Osteocyte (in vitro differentiated cells): Measurements from ENCODE around the gene MGAT5. TPM values are rescaled to one million over a fixed set of nuclear protein-coding genes. Genes with fewer than 3 reads are reported as not detected.

Experiments
- DNase-seq: peaks from one replicate; pipeline ENCODE4 v3.0.0; 2021; ENCODE audit warnings: mixed read lengths; ENCODE audit not compliant: unreplicated experiment; ENCODE audit errors: extremely low spot score
- H3K27ac Mint-ChIP-seq: one replicate; pipeline ENCODE4 v1.8.0; 2021; ENCODE audit warnings: mild to moderate bottlenecking, mixed read lengths; ENCODE audit not compliant: unreplicated experiment
- H3K27me3 Mint-ChIP-seq: one replicate; pipeline ENCODE4 v1.8.0; 2021; ENCODE audit warnings: mixed read lengths; ENCODE audit not compliant: unreplicated experiment
- H3K36me3 Mint-ChIP-seq: one replicate; pipeline ENCODE4 v1.8.0; 2021; ENCODE audit warnings: mixed read lengths; ENCODE audit not compliant: unreplicated experiment
- H3K4me1 Mint-ChIP-seq: one replicate; pipeline ENCODE4 v1.8.0; 2021; ENCODE audit warnings: mixed read lengths; ENCODE audit not compliant: unreplicated experiment
- H3K4me3 Mint-ChIP-seq: one replicate; pipeline ENCODE4 v1.8.0; 2021; ENCODE audit warnings: mild to moderate bottlenecking, moderate library complexity, mixed read lengths; ENCODE audit not compliant: unreplicated experiment
- H3K9me3 Mint-ChIP-seq: one replicate; pipeline ENCODE4 v1.8.0; 2021; ENCODE audit warnings: mixed read lengths; ENCODE audit not compliant: unreplicated experiment
- total RNA-seq: library from RNA; stranded (reverse); gene quantifications from 2 replicates; pipeline ENCODE4 v1.2.1, GENCODE V29; 2021
- TF ChIP-seq, protein P1 (sequence below): fragments of 200-600 bp; sonication (generic); IDR thresholded peaks from 2 replicates; pipeline ENCODE4 v1.5.0; 2021; ENCODE audit warnings: antibody characterized with exemption, mild to moderate bottlenecking, moderate library complexity

MGAT5 gene
- total RNA-seq, 1 donor from 2014 or later = 22.6 TPM

- peaks cover 3% of the 10 kb centered on the region for H3K4me1 Mint-ChIP-seq
- no peaks in the 10 kb centered on the region for H3K27me3 Mint-ChIP-seq
- no peak overlapping the region for H3K27ac Mint-ChIP-seq
- no peak for DNase-seq
- no peaks in the 10 kb centered on the region for H3K36me3 Mint-ChIP-seq
- TF ChIP-seq, protein P1, sequence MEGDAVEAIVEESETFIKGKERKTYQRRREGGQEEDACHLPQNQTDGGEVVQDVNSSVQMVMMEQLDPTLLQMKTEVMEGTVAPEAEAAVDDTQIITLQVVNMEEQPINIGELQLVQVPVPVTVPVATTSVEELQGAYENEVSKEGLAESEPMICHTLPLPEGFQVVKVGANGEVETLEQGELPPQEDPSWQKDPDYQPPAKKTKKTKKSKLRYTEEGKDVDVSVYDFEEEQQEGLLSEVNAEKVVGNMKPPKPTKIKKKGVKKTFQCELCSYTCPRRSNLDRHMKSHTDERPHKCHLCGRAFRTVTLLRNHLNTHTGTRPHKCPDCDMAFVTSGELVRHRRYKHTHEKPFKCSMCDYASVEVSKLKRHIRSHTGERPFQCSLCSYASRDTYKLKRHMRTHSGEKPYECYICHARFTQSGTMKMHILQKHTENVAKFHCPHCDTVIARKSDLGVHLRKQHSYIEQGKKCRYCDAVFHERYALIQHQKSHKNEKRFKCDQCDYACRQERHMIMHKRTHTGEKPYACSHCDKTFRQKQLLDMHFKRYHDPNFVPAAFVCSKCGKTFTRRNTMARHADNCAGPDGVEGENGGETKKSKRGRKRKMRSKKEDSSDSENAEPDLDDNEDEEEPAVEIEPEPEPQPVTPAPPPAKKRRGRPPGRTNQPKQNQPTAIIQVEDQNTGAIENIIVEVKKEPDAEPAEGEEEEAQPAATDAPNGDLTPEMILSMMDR = no peak
- H3K9me3 Mint-ChIP-seq = no peaks in the 10 kb centered on the region
- H3K4me3 Mint-ChIP-seq = no peak overlapping the region
These were observed 162.1 kb downstream of the MGAT5 start for GRCh38 chr2:134416018-134416417.

DNA sequence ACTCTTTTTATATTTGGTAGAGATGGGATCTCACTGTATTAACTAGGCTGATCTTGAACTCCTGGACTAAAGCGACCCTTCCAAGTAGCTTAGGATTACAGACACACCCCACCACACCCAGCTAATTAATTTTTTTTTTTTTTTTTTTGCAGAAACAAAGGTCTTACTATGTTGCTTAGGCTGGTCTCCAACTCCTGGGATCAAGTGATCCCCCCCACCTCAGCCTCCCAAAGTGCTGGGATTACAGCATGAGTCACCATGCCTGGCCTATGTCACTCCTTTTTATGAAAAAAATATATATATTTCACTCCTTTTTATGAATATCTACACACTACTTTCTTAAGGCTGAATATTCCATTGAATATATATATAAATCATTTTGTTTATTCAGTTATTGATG is 162.8 kb downstream of the MGAT5 start:
- H3K4me1 Mint-ChIP-seq = peaks cover under 1% of the 10 kb centered on the region
- H3K36me3 Mint-ChIP-seq = no peaks in the 10 kb centered on the region
- no peaks in the 10 kb centered on the region for H3K27me3 Mint-ChIP-seq
- TF ChIP-seq, protein P1 = no peak
- no peak overlapping the region for H3K27ac Mint-ChIP-seq
- DNase-seq = no peak
- H3K4me3 Mint-ChIP-seq = no peak overlapping the region
- H3K9me3 Mint-ChIP-seq = no peaks in the 10 kb centered on the region

- no peak overlapping the region for H3K4me3 Mint-ChIP-seq
- no peak for DNase-seq
- no peaks in the 10 kb centered on the region for H3K36me3 Mint-ChIP-seq
- H3K9me3 Mint-ChIP-seq = no peaks in the 10 kb centered on the region
- H3K27me3 Mint-ChIP-seq = no peaks in the 10 kb centered on the region
- TF ChIP-seq, protein P1 = no peak
- no peaks in the 10 kb centered on the region for H3K4me1 Mint-ChIP-seq
- H3K27ac Mint-ChIP-seq = no peak overlapping the region
These were observed 164.2 kb downstream of the MGAT5 start for GRCh38 chr2:134417968-134418582.

DNA sequence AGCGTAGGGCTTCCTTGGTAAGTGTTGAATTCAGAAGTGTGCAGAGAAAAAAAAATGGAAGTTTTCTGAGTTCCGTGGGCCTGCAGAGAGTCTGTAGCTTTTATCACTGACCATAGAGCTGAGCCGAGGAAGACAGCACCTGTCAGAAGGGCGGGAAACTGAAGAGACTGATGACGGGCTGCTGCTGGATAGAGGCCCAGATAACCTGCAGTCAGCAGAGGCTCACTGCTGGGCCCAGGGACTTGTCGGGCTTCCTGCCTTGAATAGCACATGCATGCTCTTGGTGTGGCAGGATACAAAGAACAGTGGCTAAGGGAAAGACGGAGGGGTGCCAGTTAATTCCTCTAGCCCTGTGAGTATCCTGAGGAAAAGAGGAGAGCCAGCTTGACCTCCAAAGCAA is 166.4 kb downstream of the MGAT5 start:
- H3K27ac Mint-ChIP-seq = no peak overlapping the region
- no peak overlapping the region for H3K4me3 Mint-ChIP-seq
- H3K4me1 Mint-ChIP-seq = no peaks in the 10 kb centered on the region
- TF ChIP-seq, protein P1 = no peak
- no peak for DNase-seq
- no peaks in the 10 kb centered on the region for H3K27me3 Mint-ChIP-seq
- no peaks in the 10 kb centered on the region for H3K36me3 Mint-ChIP-seq
- no peaks in the 10 kb centered on the region for H3K9me3 Mint-ChIP-seq

GRCh38 chr2:134420920-134421319 is 167.0 kb downstream of the MGAT5 start:
- no peak overlapping the region for H3K4me3 Mint-ChIP-seq
- H3K9me3 Mint-ChIP-seq = no peaks in the 10 kb centered on the region
- TF ChIP-seq, protein P1 = no peak
- H3K4me1 Mint-ChIP-seq = no peaks in the 10 kb centered on the region
- no peaks in the 10 kb centered on the region for H3K36me3 Mint-ChIP-seq
- DNase-seq = no peak
- H3K27ac Mint-ChIP-seq = no peak overlapping the region
- no peaks in the 10 kb centered on the region for H3K27me3 Mint-ChIP-seq
